Measurements from ENCODE around the gene C1QTNF6.

The C1QTNF6 gene

GRCh38 chr22:37154925-37155712 lies 32.9 kb downstream of the C1QTNF6 start:
- Histone ChIP-seq H3K36me3 (ENCODE audit: control insufficient read depth in 5 of 5, insufficient read depth in 5 of 5, low read length in 5 of 5) (no peaks in the 10 kb centered on the region), H3K4me3 (ENCODE audit: low read depth in 1 of 5, low read length in 5 of 5) (no peak overlapping the region), H3K9ac (ENCODE audit: low read length in 5 of 5) (no peak overlapping the region), H3K27me3 (ENCODE audit: control insufficient read depth in 5 of 5, insufficient read depth in 4 of 5, low read length in 5 of 5) (peaks cover 0 to 20% (median 12%) of the 10 kb centered on the region in 5 donors), H3K4me1 (ENCODE audit: control insufficient read depth in 5 of 5, insufficient read depth in 5 of 5, low read length in 5 of 5) (no peaks in the 10 kb centered on the region), H3K27ac (ENCODE audit: low read depth, low read length) (no peak overlapping the region), H3K9me3 (ENCODE audit: control insufficient read depth in 5 of 5, low read length in 5 of 5) (peaks cover 0 to 3% (median 0%) of the 10 kb centered on the region in 5 donors)

- H3K4me1 ChIP-seq (ENCODE audit: control insufficient read depth in 5 of 5, insufficient read depth in 5 of 5, low read length in 5 of 5), result no peaks in the 10 kb centered on the region
- peaks cover 0 to 3% (median 0%) of the 10 kb centered on the region in 5 donors for H3K9me3 ChIP-seq (ENCODE audit: control insufficient read depth in 5 of 5, low read length in 5 of 5)
- no peak overlapping the region for H3K4me3 ChIP-seq (ENCODE audit: low read depth in 1 of 5, low read length in 5 of 5)
- no peak overlapping the region for H3K9ac ChIP-seq (ENCODE audit: low read length in 5 of 5)
- H3K36me3 ChIP-seq (ENCODE audit: control insufficient read depth in 5 of 5, insufficient read depth in 5 of 5, low read length in 5 of 5), result no peaks in the 10 kb centered on the region
- H3K27ac ChIP-seq (ENCODE audit: low read depth, low read length), result no peak overlapping the region
- peaks cover 0 to 18% (median 11%) of the 10 kb centered on the region in 5 donors for H3K27me3 ChIP-seq (ENCODE audit: control insufficient read depth in 5 of 5, insufficient read depth in 4 of 5, low read length in 5 of 5)
Observed at GRCh38 chr22:37153901-37154300, 34.1 kb downstream of the C1QTNF6 start.

- H3K27ac ChIP-seq (ENCODE audit: low read depth, low read length), result no peak overlapping the region
- no peak overlapping the region for H3K9ac ChIP-seq (ENCODE audit: low read length in 5 of 5)
- H3K4me1 ChIP-seq (ENCODE audit: control insufficient read depth in 5 of 5, insufficient read depth in 5 of 5, low read length in 5 of 5), result no peaks in the 10 kb centered on the region
- H3K9me3 ChIP-seq (ENCODE audit: control insufficient read depth in 5 of 5, low read length in 5 of 5), result peaks cover 0 to 3% (median 0%) of the 10 kb centered on the region in 5 donors
- no peaks in the 10 kb centered on the region for H3K36me3 ChIP-seq (ENCODE audit: control insufficient read depth in 5 of 5, insufficient read depth in 5 of 5, low read length in 5 of 5)
- H3K27me3 ChIP-seq (ENCODE audit: control insufficient read depth in 5 of 5, insufficient read depth in 4 of 5, low read length in 5 of 5), result peaks cover 0 to 18% (median 16%) of the 10 kb centered on the region in 5 donors
- no peak overlapping the region for H3K4me3 ChIP-seq (ENCODE audit: low read depth in 1 of 5, low read length in 5 of 5)
Observed at GRCh38 chr22:37151401-37151800, 36.6 kb downstream of the C1QTNF6 start.

GRCh38 chr22:37150701-37151100 lies 37.3 kb downstream of the C1QTNF6 start:
- Histone ChIP-seq H3K4me3 (ENCODE audit: low read depth in 1 of 5, low read length in 5 of 5) (no peak overlapping the region), H3K27me3 (ENCODE audit: control insufficient read depth in 5 of 5, insufficient read depth in 4 of 5, low read length in 5 of 5) (peaks cover 0 to 18% (median 15%) of the 10 kb centered on the region in 5 donors), H3K9me3 (ENCODE audit: control insufficient read depth in 5 of 5, low read length in 5 of 5) (peaks cover 0 to 3% (median 0%) of the 10 kb centered on the region in 5 donors), H3K4me1 (ENCODE audit: control insufficient read depth in 5 of 5, insufficient read depth in 5 of 5, low read length in 5 of 5) (no peaks in the 10 kb centered on the region), H3K27ac (ENCODE audit: low read depth, low read length) (no peak overlapping the region), H3K36me3 (ENCODE audit: control insufficient read depth in 5 of 5, insufficient read depth in 5 of 5, low read length in 5 of 5) (no peaks in the 10 kb centered on the region), H3K9ac (ENCODE audit: low read length in 5 of 5) (no peak overlapping the region)

GRCh38 chr22:37148742-37149665 lies 39.0 kb downstream of the C1QTNF6 start:
- no peaks in the 10 kb centered on the region for H3K36me3 ChIP-seq (ENCODE audit: control insufficient read depth in 5 of 5, insufficient read depth in 5 of 5, low read length in 5 of 5)
- peaks cover 0 to 32% (median 21%) of the 10 kb centered on the region in 5 donors for H3K27me3 ChIP-seq (ENCODE audit: control insufficient read depth in 5 of 5, insufficient read depth in 4 of 5, low read length in 5 of 5)
- peaks cover 0 to 3% (median 0%) of the 10 kb centered on the region in 5 donors for H3K4me1 ChIP-seq (ENCODE audit: control insufficient read depth in 5 of 5, insufficient read depth in 5 of 5, low read length in 5 of 5)
- peak overlapping the region in 1 of 5 donors; percentile 24 for H3K4me3 ChIP-seq (ENCODE audit: low read depth in 1 of 5, low read length in 5 of 5)
- peaks cover 0 to 3% (median 0%) of the 10 kb centered on the region in 5 donors for H3K9me3 ChIP-seq (ENCODE audit: control insufficient read depth in 5 of 5, low read length in 5 of 5)
- no peak overlapping the region for H3K27ac ChIP-seq (ENCODE audit: low read depth, low read length)
- no peak overlapping the region for H3K9ac ChIP-seq (ENCODE audit: low read length in 5 of 5)

- peaks cover 0 to 35% (median 24%) of the 10 kb centered on the region in 5 donors for H3K27me3 ChIP-seq (ENCODE audit: control insufficient read depth in 5 of 5, insufficient read depth in 4 of 5, low read length in 5 of 5)
Observed at GRCh38 chr22:37148031-37148651, 39.9 kb downstream of the C1QTNF6 start.

GRCh38 chr22:37147186-37147990 lies 40.7 kb downstream of the C1QTNF6 start:
- Histone ChIP-seq H3K4me1 (ENCODE audit: control insufficient read depth in 5 of 5, insufficient read depth in 5 of 5, low read length in 5 of 5) (peaks cover 0 to 3% (median 0%) of the 10 kb centered on the region in 5 donors), H3K9ac (ENCODE audit: low read length in 5 of 5) (no peak overlapping the region), H3K27me3 (ENCODE audit: control insufficient read depth in 5 of 5, insufficient read depth in 4 of 5, low read length in 5 of 5) (peaks cover 0 to 35% (median 24%) of the 10 kb centered on the region in 5 donors), H3K4me3 (ENCODE audit: low read depth in 1 of 5, low read length in 5 of 5) (no peak overlapping the region), H3K27ac (ENCODE audit: low read depth, low read length) (no peak overlapping the region), H3K9me3 (ENCODE audit: control insufficient read depth in 5 of 5, low read length in 5 of 5) (peaks cover 0 to 3% (median 0%) of the 10 kb centered on the region in 5 donors), H3K36me3 (ENCODE audit: control insufficient read depth in 5 of 5, insufficient read depth in 5 of 5, low read length in 5 of 5) (no peaks in the 10 kb centered on the region)

More at GRCh38 chr22:37148031-37148651, 39.9 kb downstream of the C1QTNF6 start:
- peak overlapping the region in 1 of 5 donors; percentile 24 for H3K4me3 ChIP-seq (ENCODE audit: low read depth in 1 of 5, low read length in 5 of 5)
- peaks cover 0 to 3% (median 0%) of the 10 kb centered on the region in 5 donors for H3K9me3 ChIP-seq (ENCODE audit: control insufficient read depth in 5 of 5, low read length in 5 of 5)
- H3K9ac ChIP-seq (ENCODE audit: low read length in 5 of 5), result no peak overlapping the region
- peaks cover 0 to 3% (median 0%) of the 10 kb centered on the region in 5 donors for H3K4me1 ChIP-seq (ENCODE audit: control insufficient read depth in 5 of 5, insufficient read depth in 5 of 5, low read length in 5 of 5)
- no peak overlapping the region for H3K27ac ChIP-seq (ENCODE audit: low read depth, low read length)
- H3K36me3 ChIP-seq (ENCODE audit: control insufficient read depth in 5 of 5, insufficient read depth in 5 of 5, low read length in 5 of 5), result no peaks in the 10 kb centered on the region

GRCh38 chr22:37146507-37147180 lies 41.4 kb downstream of the C1QTNF6 start:
- Histone ChIP-seq H3K36me3 (ENCODE audit: control insufficient read depth in 5 of 5, insufficient read depth in 5 of 5, low read length in 5 of 5) (no peaks in the 10 kb centered on the region), H3K4me1 (ENCODE audit: control insufficient read depth in 5 of 5, insufficient read depth in 5 of 5, low read length in 5 of 5) (peaks cover 0 to 3% (median 0%) of the 10 kb centered on the region in 5 donors), H3K9me3 (ENCODE audit: control insufficient read depth in 5 of 5, low read length in 5 of 5) (peaks cover 0 to 3% (median 0%) of the 10 kb centered on the region in 5 donors), H3K27me3 (ENCODE audit: control insufficient read depth in 5 of 5, insufficient read depth in 4 of 5, low read length in 5 of 5) (peaks cover 0 to 38% (median 24%) of the 10 kb centered on the region in 5 donors), H3K4me3 (ENCODE audit: low read depth in 1 of 5, low read length in 5 of 5) (no peak overlapping the region), H3K9ac (ENCODE audit: low read length in 5 of 5) (no peak overlapping the region), H3K27ac (ENCODE audit: low read depth, low read length) (no peak overlapping the region)

- Histone ChIP-seq H3K9ac (ENCODE audit: low read length in 5 of 5) (no peak overlapping the region), H3K36me3 (ENCODE audit: control insufficient read depth in 5 of 5, insufficient read depth in 5 of 5, low read length in 5 of 5) (no peaks in the 10 kb centered on the region), H3K27me3 (ENCODE audit: control insufficient read depth in 5 of 5, insufficient read depth in 4 of 5, low read length in 5 of 5) (peaks cover 0 to 40% (median 24%) of the 10 kb centered on the region in 5 donors)
Observed at GRCh38 chr22:37146051-37146385, 42.0 kb downstream of the C1QTNF6 start.

More at GRCh38 chr22:37146051-37146385, 42.0 kb downstream of the C1QTNF6 start:
- H3K9me3 ChIP-seq (ENCODE audit: control insufficient read depth in 5 of 5, low read length in 5 of 5), result peaks cover 0 to 3% (median 0%) of the 10 kb centered on the region in 5 donors
- H3K27ac ChIP-seq (ENCODE audit: low read depth, low read length), result no peak overlapping the region
- H3K4me1 ChIP-seq (ENCODE audit: control insufficient read depth in 5 of 5, insufficient read depth in 5 of 5, low read length in 5 of 5), result peaks cover 0 to 3% (median 0%) of the 10 kb centered on the region in 5 donors
- H3K4me3 ChIP-seq (ENCODE audit: low read depth in 1 of 5, low read length in 5 of 5), result no peak overlapping the region

Measured in subcutaneous abdominal adipose tissue (tissue), 5 donors.